Vagina (tissue), 2 donors: Measurements from ENCODE around the gene ARPC4. TPM values are rescaled to one million over a fixed set of nuclear protein-coding genes. Genes with fewer than 3 reads are reported as not detected.
"Not testable (repeated sequence)": the region's sequence is repeated elsewhere in the genome, so short reads cannot be mapped to it uniquely, and the experiment has no call there.

Source experiments
- DNase-seq, 2 donors: peaks; one replicate each; pipeline ENCODE4 v3.0.0-alpha.2; 2017; ENCODE audit errors: extremely low spot score in 2 of 2
- H3K27ac ChIP-seq: fragments of 200-600 bp; sonication (generic); one replicate; pipeline ENCODE4 v1.5.1; 2019
- H3K27me3 ChIP-seq: fragments of 200-600 bp; sonication (generic); one replicate; pipeline ENCODE4 v1.5.1; 2019
- H3K36me3 ChIP-seq, 2 donors: fragments of 200-600 bp; sonication (generic); one replicate each; pipeline ENCODE4 v1.5.1; 2017 to 2019
- H3K4me1 ChIP-seq: fragments of 200-600 bp; sonication (generic); one replicate; pipeline ENCODE4 v1.5.1; 2019
- H3K4me3 ChIP-seq, 2 donors: fragments of 200-600 bp; sonication (generic); 1 replicate in 1 of 2; 2 replicates in 1 of 2; pipeline ENCODE4 v1.5.1; 2016 to 2019
- H3K9me3 ChIP-seq: fragments of 200-600 bp; sonication (generic); one replicate; pipeline ENCODE4 v1.5.1; 2019
- POLR2A ChIP-seq, 2 donors: fragments of 450-650 bp; IDR thresholded peaks; one replicate each; pipeline ENCODE4 v1.6.1; 2017; ENCODE audit warnings: antibody characterized with exemption in 2 of 2, mild to moderate bottlenecking in 2 of 2, moderate library complexity in 2 of 2
- intact Hi-C: fragments of 100-400 bp; cut with DNase I; formaldehyde crosslinking; loops from one replicate; pipeline ENCODE4 v1.15.1; 2023
- total RNA-seq: library from RNA; depleted of rRNA; stranded (reverse); fragments of >200 nt; gene quantifications from one replicate; pipeline ENCODE4 v1.2.3, GENCODE V29; 2016
- TF ChIP-seq, protein P1 (sequence below), 3 experiments: fragments of 450-650 bp in 2 of 3; fragments of 200-600 bp in 1 of 3; sonication (generic) in 1 of 3; IDR thresholded peaks; one replicate each; pipeline ENCODE4 v1.5.1; 2017 to 2019; ENCODE audit warnings: antibody characterized with exemption in 3 of 3, mild to moderate bottlenecking in 2 of 3, moderate library complexity in 2 of 3

ARPC4 gene
- total RNA-seq, 1 donor from 2014 or later, result 124 TPM

DNA sequence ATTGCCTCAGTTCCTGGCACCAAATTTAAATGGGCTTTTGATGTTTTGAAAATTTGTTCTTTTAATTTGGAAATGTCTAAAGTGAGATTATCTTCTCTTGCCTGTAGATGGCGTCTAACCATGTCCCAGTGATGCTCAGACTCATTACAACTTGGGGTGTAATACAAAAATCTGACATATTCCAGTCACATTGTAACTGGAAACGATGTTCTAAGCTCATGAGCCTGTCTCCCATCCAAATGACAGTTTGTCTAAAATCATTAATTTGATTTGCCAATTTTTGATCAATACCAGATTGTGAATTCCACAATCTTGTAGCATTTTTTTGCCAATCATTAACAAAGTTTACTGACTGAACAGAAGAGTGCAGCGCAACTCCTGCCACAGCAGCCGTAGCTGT lies 56.0 kb downstream of the ARPC4 start:
- TF ChIP-seq, protein P1, sequence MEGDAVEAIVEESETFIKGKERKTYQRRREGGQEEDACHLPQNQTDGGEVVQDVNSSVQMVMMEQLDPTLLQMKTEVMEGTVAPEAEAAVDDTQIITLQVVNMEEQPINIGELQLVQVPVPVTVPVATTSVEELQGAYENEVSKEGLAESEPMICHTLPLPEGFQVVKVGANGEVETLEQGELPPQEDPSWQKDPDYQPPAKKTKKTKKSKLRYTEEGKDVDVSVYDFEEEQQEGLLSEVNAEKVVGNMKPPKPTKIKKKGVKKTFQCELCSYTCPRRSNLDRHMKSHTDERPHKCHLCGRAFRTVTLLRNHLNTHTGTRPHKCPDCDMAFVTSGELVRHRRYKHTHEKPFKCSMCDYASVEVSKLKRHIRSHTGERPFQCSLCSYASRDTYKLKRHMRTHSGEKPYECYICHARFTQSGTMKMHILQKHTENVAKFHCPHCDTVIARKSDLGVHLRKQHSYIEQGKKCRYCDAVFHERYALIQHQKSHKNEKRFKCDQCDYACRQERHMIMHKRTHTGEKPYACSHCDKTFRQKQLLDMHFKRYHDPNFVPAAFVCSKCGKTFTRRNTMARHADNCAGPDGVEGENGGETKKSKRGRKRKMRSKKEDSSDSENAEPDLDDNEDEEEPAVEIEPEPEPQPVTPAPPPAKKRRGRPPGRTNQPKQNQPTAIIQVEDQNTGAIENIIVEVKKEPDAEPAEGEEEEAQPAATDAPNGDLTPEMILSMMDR (IDR thresholded peaks at IDR 0.05), result peak in 2 of 3 experiments; percentile 41 to 54
- DNase-seq, intact Hi-C loops: not testable (repeated sequence)

DNA sequence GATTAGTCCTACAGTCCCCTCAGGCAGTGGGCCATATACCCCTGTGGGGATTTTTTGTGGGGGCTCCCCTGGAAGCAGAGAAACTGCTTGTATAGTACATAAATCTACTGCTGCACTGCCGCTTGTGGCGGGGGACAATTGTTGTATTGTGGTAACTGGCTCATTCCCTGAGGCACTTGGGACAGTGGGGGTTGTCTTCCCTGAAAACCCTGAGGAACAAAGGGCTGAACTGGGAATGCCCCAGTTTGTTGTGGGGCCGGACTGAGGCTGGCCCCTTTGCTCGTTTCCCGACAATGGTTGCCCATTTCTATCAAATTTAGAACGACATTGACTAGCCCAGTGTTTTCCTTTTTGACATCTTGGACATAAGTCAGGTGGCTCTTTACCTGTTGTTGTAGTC lies 58.5 kb downstream of the ARPC4 start:
- H3K4me1 ChIP-seq, intact Hi-C loops, H3K4me3 ChIP-seq, DNase-seq, H3K27ac ChIP-seq, H3K27me3 ChIP-seq, H3K36me3 ChIP-seq, H3K9me3 ChIP-seq: not testable (repeated sequence)

More for the DNA sequence above, 56.0 kb downstream of the ARPC4 start:
- H3K27me3 ChIP-seq, H3K27ac ChIP-seq, H3K4me1 ChIP-seq, H3K36me3 ChIP-seq, H3K9me3 ChIP-seq, H3K4me3 ChIP-seq: not testable (repeated sequence)

DNA sequence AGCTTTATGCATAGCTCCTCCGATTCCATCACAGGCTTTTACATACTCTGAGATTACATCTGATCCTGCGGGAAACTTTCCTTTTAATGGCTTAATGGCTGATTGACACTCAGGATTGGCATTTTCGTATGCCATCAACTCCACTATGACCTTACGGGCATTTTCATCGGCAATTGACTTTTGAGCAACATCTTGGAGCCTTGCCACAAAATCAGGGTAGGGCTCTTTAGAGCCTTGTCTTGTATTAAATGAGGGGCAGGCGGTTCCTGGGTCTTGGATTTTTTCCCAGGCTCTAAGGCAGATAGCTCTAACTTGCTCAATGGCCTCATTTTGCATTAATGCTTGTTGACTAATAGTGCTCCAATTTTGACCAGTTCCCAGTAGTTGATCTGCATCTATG lies 59.0 kb downstream of the ARPC4 start:
- H3K9me3 ChIP-seq, H3K27ac ChIP-seq, DNase-seq, H3K4me1 ChIP-seq, H3K27me3 ChIP-seq, H3K36me3 ChIP-seq, intact Hi-C loops, H3K4me3 ChIP-seq: not testable (repeated sequence)

DNA sequence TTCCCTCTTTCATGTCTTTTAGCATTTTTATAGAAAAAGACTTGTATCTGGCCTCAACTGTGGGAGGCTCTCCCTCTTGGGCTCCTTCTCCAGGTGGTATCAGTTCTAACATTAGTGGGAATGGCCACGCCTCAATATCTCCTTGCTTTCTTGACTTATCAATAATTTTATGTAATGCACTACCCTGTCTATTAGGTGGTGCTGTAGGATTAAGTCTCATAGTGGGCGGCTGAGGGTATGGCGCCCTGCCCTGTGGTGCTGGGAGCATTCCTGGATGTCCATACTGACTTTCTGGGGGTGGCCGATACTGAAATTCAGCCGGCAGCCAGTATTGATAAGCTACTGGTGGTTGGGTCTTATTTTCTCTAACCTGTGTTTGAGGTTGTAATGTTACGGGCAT lies 59.6 kb downstream of the ARPC4 start:
- Histone ChIP-seq H3K27me3 (no peaks in the 10 kb centered on the region), H3K36me3 (no peaks in the 10 kb centered on the region), H3K4me1 (no peaks in the 10 kb centered on the region), H3K27ac (no peak overlapping the region), H3K9me3 (no peaks in the 10 kb centered on the region), H3K4me3 (no peak overlapping the region)
- no peak for DNase-seq
- intact Hi-C loops, result no loop called here
- no peak for TF ChIP-seq POLR2A (IDR thresholded peaks at IDR 0.05)

GRCh38 chr3:9854291-9854940 lies 61.5 kb downstream of the ARPC4 start:
- H3K4me1 ChIP-seq, H3K4me3 ChIP-seq, H3K9me3 ChIP-seq, intact Hi-C loops, H3K27ac ChIP-seq, H3K36me3 ChIP-seq, H3K27me3 ChIP-seq, DNase-seq: not testable (repeated sequence)

GRCh38 chr3:9855594-9855993 lies 62.7 kb downstream of the ARPC4 start:
- H3K4me1 ChIP-seq, result no peaks in the 10 kb centered on the region

More at GRCh38 chr3:9855594-9855993, 62.7 kb downstream of the ARPC4 start:
- no peak for DNase-seq
- Histone ChIP-seq H3K36me3 (no peaks in the 10 kb centered on the region), H3K9me3 (no peaks in the 10 kb centered on the region), H3K27me3 (no peaks in the 10 kb centered on the region), H3K27ac (no peak overlapping the region), H3K4me3 (no peak overlapping the region)
- TF ChIP-seq, protein P1 (IDR thresholded peaks at IDR 0.05), result no peak
- intact Hi-C loops, result no loop called here

Other genes starting within 250 kb of the ARPC4 start
- not detected for gene LHFPL4, start 239.3 kb upstream of the ARPC4 start, total RNA-seq
- gene MTMR14, start 143.6 kb upstream of the ARPC4 start, total RNA-seq, result 25.8 TPM
- gene CPNE9, start 89.2 kb upstream of the ARPC4 start, total RNA-seq, result not detected
- 16.9 TPM for gene BRPF1, start 61.3 kb upstream of the ARPC4 start, total RNA-seq
- 51.6 TPM for gene OGG1, start 43.1 kb upstream of the ARPC4 start, total RNA-seq
- gene CAMK1, start 23.1 kb upstream of the ARPC4 start, total RNA-seq, result 42.5 TPM
- 58.9 TPM for gene TADA3, start 609 bp upstream of the ARPC4 start, total RNA-seq
- gene TTLL3, start 17.2 kb downstream of the ARPC4 start, total RNA-seq, result 73.4 TPM
- 50.6 TPM for gene RPUSD3, start 50.9 kb downstream of the ARPC4 start, total RNA-seq
- 51.3 TPM for gene CIDEC, start 87.2 kb downstream of the ARPC4 start, total RNA-seq
- gene JAGN1, start 97.5 kb downstream of the ARPC4 start, total RNA-seq, result 32.7 TPM
- 15.2 TPM for gene IL17RE, start 109.8 kb downstream of the ARPC4 start, total RNA-seq
- gene IL17RC, start 124.0 kb downstream of the ARPC4 start, total RNA-seq, result 66.3 TPM
- 27.0 TPM for gene CRELD1, start 140.8 kb downstream of the ARPC4 start, total RNA-seq
- gene PRRT3, start 159.3 kb downstream of the ARPC4 start, total RNA-seq, result 1.7 TPM
- 36.6 TPM for gene EMC3, start 193.8 kb downstream of the ARPC4 start, total RNA-seq
- gene FANCD2, start 233.4 kb downstream of the ARPC4 start, total RNA-seq, result 4.4 TPM